ENCODE results near the gene FNBP1.

FNBP1 gene

DNA sequence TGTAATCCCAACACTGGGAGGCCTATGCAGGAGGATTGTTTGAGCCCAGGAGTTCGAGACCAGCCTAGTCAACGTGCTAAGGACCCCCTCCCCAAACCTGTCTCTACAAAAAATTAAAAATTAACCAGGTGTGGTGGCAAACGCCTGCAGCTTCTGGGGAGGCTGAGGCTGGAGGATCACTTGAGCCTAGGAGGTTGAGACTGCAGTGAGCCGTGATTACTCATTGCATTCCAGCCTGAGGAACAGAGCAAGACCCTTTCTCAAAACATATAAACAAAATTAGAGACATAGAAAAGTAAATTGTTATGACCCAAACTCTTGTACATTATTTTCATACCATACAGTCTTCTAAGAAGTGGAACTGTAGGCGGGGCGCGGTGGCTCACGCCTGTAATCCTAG, 11.8 kb upstream of the FNBP1 start:
- no peak for DNase-seq (ENCODE audit: extremely low read depth, low read depth)

DNA sequence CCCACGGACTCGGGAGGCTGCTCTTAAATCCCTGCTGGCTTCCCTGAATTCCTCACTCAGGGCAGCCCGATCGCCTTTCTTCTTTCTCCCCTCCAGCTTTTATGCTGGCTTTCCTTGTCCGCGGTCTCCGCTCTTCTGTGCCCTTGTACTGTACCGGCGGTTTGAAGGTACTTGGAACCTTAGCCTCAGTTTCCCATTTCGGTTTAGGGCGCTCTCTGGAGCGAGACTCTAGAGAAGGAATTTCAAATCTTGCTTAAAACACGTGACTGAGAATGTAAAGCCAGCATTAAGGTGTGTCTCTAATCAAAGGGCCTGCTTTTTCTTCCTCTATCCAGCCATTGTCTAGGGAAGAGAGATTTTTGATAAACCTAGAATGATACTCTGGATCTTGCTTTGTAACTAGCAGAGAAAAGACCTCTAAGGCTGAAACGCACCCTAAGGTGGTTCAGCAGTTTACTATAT, 11.4 kb upstream of the FNBP1 start:
- no peak for DNase-seq (ENCODE audit: extremely low read depth, low read depth)
- TF ChIP-seq, protein P1, sequence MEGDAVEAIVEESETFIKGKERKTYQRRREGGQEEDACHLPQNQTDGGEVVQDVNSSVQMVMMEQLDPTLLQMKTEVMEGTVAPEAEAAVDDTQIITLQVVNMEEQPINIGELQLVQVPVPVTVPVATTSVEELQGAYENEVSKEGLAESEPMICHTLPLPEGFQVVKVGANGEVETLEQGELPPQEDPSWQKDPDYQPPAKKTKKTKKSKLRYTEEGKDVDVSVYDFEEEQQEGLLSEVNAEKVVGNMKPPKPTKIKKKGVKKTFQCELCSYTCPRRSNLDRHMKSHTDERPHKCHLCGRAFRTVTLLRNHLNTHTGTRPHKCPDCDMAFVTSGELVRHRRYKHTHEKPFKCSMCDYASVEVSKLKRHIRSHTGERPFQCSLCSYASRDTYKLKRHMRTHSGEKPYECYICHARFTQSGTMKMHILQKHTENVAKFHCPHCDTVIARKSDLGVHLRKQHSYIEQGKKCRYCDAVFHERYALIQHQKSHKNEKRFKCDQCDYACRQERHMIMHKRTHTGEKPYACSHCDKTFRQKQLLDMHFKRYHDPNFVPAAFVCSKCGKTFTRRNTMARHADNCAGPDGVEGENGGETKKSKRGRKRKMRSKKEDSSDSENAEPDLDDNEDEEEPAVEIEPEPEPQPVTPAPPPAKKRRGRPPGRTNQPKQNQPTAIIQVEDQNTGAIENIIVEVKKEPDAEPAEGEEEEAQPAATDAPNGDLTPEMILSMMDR (IDR thresholded peaks at IDR 0.05; ENCODE audit: low read depth, low read length), result no peak

More for the DNA sequence above, 11.8 kb upstream of the FNBP1 start:
- TF ChIP-seq, protein P1 (IDR thresholded peaks at IDR 0.05; ENCODE audit: low read depth, low read length), result no peak

DNA sequence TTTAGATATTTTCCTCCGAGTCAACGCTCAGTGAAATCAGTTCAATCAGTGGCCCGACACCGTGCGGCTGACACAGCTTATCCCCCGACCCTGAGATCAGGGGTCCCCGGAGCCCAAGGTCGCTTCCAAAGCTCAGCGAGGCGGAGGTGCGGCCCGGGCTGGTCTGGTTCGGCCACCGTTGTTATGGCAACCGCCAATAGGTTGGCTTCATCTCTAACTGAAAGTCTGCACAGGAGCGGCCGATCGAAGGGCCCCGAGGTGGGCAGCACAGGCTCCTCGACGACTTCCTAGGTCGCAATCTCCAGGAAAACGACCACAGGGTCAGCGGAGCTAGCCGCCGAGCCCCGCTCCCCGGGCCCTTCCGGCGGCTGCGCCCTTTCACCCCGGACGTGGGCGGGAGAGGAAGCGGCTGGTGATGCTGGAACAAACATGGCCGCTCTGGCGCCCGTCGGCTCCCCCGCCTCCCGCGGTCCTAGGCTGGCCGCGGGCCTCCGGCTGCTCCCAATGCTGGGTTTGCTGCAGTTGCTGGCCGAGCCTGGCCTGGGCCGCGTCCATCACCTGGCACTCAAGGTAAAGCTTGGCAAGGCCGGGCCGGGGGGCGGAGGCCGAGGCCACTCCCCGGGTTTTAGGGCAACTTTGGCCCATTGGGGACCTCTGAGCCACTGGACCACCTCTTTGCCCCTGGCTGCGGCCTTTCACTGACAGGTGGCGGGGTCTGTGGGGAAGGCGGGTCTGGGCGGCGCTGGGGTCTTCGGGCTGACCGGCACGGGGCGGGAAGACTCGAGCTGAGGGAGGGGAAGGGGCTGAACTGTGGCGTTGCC, 10.7 kb upstream of the FNBP1 start, which contains the start of gene GPR107:
GPR107 (plus strand) TSS at position 403 of the 821 bp plus-strand sequence; CDS start at position 430, 27 bp downstream.
- TF ChIP-seq, protein P1 (IDR thresholded peaks at IDR 0.05; ENCODE audit: low read depth, low read length), result no peak
- DNase-seq (ENCODE audit: extremely low read depth, low read depth), result no peak

DNA sequence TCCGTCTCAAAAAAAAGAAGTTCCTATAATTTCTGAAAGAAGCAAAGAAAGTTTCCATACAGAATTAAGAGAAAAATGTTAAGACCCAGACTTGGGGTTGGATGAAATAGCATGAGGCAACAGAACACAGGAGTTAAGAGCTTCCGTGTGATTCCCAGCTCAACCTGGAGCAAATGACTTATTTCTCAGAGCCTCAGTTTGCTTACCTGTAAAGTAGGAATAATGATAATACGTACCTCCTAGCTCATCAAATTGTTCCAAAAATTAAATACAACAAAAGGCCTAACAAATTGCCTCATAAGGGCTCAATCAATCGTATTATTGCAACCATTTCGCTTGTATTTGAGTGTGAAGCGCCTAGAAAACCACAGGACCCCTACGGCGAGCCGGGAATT, 10.1 kb upstream of the FNBP1 start:
- no peak for DNase-seq (ENCODE audit: extremely low read depth, low read depth)

DNA sequence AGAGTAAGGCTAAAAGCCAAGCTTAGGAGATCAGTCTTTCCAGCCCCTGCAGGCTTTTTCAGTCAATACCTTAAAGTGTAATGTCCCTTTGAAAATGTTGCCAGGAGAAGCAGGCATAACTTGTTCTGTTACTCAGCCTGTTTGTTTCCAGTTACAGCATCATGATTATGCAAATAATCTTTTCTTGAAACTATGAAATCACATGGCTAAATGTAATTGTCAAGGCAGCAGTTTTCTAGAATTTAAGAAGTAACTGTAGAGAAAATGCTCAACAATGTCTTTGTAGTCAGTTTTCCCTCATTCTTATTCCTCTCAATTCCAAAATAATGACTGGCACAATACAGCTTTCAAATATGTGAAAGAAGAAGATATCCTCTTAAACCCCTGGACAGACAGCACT, 8.9 kb upstream of the FNBP1 start:
- no peak for DNase-seq (ENCODE audit: extremely low read depth, low read depth)
- TF ChIP-seq, protein P1 (IDR thresholded peaks at IDR 0.05; ENCODE audit: low read depth, low read length), result no peak

More for the DNA sequence above, 10.1 kb upstream of the FNBP1 start:
- TF ChIP-seq, protein P1 (IDR thresholded peaks at IDR 0.05; ENCODE audit: low read depth, low read length), result no peak

DNA sequence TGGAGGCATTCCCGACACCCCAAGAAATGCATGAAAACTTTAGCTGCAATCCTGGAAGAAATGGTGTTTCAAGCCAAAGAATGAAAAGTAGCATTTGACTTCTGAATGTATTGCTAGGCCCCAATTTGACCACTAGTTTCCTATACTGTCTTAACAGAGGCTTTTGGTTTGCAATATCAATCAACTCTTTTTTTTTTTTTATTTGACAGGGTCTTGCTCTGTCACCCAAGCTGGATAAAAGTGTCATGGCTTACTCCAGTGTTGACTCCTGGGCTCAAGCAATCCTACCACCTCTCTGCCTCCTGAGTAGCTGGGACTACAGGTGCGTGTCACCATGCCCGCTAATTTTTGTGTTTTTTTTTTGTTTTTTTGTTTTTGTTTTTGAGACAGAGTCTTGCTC, 7.5 kb upstream of the FNBP1 start:
- TF ChIP-seq, protein P1 (IDR thresholded peaks at IDR 0.05; ENCODE audit: low read depth, low read length), result no peak
- no peak for DNase-seq (ENCODE audit: extremely low read depth, low read depth)

DNA sequence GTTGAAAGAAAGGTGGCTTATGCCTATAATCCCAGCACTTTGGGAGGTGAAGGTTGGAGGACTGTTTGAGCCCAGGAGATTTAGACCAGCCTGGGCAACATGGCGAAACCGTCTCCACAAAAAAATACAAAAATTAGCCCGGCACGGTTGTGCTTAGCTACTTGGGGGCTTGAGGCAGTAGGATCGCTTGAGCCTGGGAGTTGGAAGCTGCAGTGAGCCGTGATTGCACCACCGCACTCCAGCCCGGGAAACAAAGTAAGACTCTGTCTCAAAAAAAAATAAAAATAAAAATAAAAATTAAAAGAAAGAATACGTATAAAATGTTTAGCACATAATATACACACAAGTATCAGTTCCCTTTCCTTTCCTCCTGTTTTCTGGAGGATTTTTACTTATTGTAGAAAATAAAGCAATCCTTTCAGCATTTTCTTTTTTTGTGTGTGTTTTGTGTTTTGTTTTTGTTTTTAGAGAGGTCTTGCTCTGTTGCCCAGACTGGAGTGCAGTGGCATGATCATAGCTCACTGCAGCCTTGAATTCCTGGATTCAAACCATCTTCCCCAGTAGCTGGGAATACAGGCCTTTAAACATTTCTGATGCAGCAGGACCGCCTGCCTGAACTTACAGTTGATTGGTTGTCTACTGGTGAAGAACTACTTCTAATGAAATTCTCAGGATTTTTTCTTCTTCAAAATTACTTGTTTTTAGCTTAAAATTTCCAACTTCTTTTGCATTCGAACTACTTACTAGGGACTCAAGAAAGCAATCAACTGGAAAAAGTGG, 6.6 kb upstream of the FNBP1 start:
- no peak for DNase-seq (ENCODE audit: extremely low read depth, low read depth)
- TF ChIP-seq, protein P1 (IDR thresholded peaks at IDR 0.05; ENCODE audit: low read depth, low read length), result no peak

All from AG09319 (cell line).